Right lobe of liver (tissue), 4 donors: Measurements from ENCODE around the gene RPL3.

ENCODE experiments used
- POLR2A ChIP-seq: fragments of 450-650 bp; IDR thresholded peaks from one replicate; pipeline ENCODE4 v1.6.1; 2017; ENCODE audit warnings: antibody characterized with exemption, mild to moderate bottlenecking
- TF ChIP-seq, protein P1 (sequence below), 4 donors: fragments of 200-600 bp in 3 of 4; fragments of 450-650 bp in 1 of 4; IDR thresholded peaks; one replicate each; pipeline versions ENCODE4 v1.5.1 to v1.8.0; 2016 to 2022; ENCODE audit warnings: antibody characterized with exemption in 4 of 4, mild to moderate bottlenecking in 2 of 4
- donor health status: DM: no; HTN: no; CAD: no.
- donor health status: DM: no; HTN: no; CAD: no.
- donor health status: DM: no; HTN: yes; CAD: no.

- no peak for TF ChIP-seq POLR2A
- TF ChIP-seq, protein P1, sequence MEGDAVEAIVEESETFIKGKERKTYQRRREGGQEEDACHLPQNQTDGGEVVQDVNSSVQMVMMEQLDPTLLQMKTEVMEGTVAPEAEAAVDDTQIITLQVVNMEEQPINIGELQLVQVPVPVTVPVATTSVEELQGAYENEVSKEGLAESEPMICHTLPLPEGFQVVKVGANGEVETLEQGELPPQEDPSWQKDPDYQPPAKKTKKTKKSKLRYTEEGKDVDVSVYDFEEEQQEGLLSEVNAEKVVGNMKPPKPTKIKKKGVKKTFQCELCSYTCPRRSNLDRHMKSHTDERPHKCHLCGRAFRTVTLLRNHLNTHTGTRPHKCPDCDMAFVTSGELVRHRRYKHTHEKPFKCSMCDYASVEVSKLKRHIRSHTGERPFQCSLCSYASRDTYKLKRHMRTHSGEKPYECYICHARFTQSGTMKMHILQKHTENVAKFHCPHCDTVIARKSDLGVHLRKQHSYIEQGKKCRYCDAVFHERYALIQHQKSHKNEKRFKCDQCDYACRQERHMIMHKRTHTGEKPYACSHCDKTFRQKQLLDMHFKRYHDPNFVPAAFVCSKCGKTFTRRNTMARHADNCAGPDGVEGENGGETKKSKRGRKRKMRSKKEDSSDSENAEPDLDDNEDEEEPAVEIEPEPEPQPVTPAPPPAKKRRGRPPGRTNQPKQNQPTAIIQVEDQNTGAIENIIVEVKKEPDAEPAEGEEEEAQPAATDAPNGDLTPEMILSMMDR (IDR thresholded peaks at IDR 0.05) = no peak
These were observed 16.1 kb downstream of the RPL3 start for GRCh38 chr22:39303358-39303757.
